ACC112 (cell line): Measurements from ENCODE around the gene ADGRB3.

Experiments
- H2AFZ ChIP-seq: fragments of 200-600 bp; sonication (generic); one replicate; pipeline ENCODE4 v1.6.0; 2017; ENCODE audit warnings: antibody characterized with exemption, low read length; ENCODE audit not compliant: unreplicated experiment
- H3K27ac ChIP-seq: fragments of 200-600 bp; sonication (generic); 2 replicates; pipeline ENCODE4 v1.5.1; 2014; ENCODE audit warnings: low read depth, mild to moderate bottlenecking, antibody characterized with exemption, low read length, moderate library complexity
- H3K27me3 ChIP-seq: fragments of 200-600 bp; sonication (generic); 2 replicates; pipeline ENCODE4 v1.6.1; 2014; ENCODE audit warnings: mild to moderate bottlenecking, antibody characterized with exemption, low read length, moderate library complexity, mixed read lengths; ENCODE audit not compliant: insufficient read depth
- H3K36me3 ChIP-seq: fragments of 200-600 bp; sonication (generic); 2 replicates; pipeline ENCODE4 v1.6.1; 2016; ENCODE audit warnings: mild to moderate bottlenecking, antibody characterized with exemption, low read length, moderate library complexity, mixed read lengths; ENCODE audit not compliant: insufficient read depth
- H3K4me1 ChIP-seq: fragments of 200-600 bp; sonication (generic); one replicate; pipeline ENCODE4 v1.6.1; 2016; ENCODE audit warnings: low read length, mixed read lengths; ENCODE audit not compliant: insufficient read depth, unreplicated experiment, control insufficient read depth
- H3K4me3 ChIP-seq: fragments of 200-600 bp; sonication (generic); 2 replicates; pipeline ENCODE4 v1.5.1; 2014; ENCODE audit warnings: mild to moderate bottlenecking, low read depth, low read length
- H3K79me2 ChIP-seq: fragments of 200-600 bp; sonication (generic); one replicate; pipeline ENCODE4 v1.6.0; 2016; ENCODE audit warnings: low read length; ENCODE audit not compliant: control insufficient read depth, unreplicated experiment, insufficient read depth

Gene ADGRB3

DNA sequence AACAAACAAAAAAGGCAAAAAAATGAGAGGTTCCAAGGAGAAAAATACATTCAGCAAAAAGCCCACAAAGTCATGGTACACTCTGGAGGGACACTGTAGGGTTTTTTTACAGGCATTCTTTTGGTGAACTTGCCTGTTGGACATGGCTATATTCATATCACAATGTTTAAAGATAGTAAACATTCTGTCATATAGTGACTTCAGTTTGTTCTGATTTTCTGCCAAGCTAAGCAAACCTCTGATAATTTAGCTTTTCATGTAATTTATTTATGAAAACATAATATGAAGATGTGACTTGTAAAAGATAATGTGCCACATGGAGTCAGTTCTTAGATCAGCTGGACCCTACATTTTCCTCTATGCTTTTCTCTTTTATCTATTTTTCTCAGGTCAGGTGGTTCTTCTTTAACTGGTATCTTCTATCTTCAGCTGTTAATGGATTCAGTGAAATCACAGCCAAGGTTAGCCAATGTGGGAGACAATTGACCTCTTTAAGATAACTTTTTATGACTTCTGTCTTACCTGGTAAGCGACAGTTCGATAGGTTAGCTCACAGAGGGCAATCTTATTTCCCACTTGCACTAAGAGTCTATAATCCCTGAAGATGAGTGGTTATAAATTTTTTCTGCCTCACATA, 87.9 kb downstream of the ADGRB3 start:
- no peak overlapping the region for H2AFZ ChIP-seq
- H3K27me3 ChIP-seq: no peaks in the 10 kb centered on the region
- no peak overlapping the region for H3K27ac ChIP-seq
- H3K79me2 ChIP-seq: no peaks in the 10 kb centered on the region
- H3K4me1 ChIP-seq: peaks cover 8% of the 10 kb centered on the region
- H3K4me3 ChIP-seq: no peak overlapping the region
- no peaks in the 10 kb centered on the region for H3K36me3 ChIP-seq

DNA sequence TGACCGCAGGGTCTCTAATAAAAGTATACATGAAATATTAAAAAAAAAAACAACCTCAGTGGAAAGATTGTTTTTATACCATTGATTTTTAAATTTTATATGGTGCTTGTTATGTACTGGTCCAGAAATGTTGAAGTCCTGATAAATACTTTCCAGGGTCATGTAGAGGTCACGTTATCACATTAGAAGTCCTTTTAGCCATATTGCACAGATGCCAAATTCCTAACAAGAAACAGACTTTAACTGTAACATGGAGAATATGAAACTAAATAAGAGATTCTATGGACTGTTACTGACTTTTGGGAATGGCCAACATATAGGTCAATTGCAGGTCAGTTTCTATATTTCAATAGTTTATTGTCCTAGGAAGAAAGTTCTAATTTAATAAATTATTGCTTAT, 89.0 kb downstream of the ADGRB3 start:
- Histone ChIP-seq H3K36me3 (no peaks in the 10 kb centered on the region), H2AFZ (no peak overlapping the region), H3K4me3 (no peak overlapping the region), H3K4me1 (peaks cover 2% of the 10 kb centered on the region), H3K79me2 (no peaks in the 10 kb centered on the region), H3K27ac (no peak overlapping the region), H3K27me3 (no peaks in the 10 kb centered on the region)

DNA sequence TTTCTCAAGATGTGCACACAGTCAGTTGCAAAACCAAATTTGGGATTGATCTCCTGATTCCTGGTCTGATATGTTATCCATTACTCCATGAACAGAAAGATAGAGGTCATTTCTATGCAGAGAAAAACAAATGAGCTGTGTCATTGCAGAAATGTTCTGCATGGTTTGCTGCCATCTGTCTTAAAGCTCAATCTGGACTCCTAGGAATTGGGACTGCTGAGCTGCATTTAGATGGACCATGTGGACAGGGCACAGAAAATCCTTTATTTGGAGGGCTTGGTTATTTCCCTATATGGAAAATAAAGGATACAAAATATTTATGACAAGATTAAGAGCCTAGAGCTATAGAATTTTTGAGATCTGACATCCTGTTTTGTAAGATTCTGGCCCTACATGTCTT, 91.3 kb downstream of the ADGRB3 start:
- Histone ChIP-seq H3K36me3 (no peaks in the 10 kb centered on the region), H3K27ac (no peak overlapping the region), H3K27me3 (no peaks in the 10 kb centered on the region), H3K4me1 (no peaks in the 10 kb centered on the region), H3K4me3 (no peak overlapping the region), H3K79me2 (no peaks in the 10 kb centered on the region), H2AFZ (no peak overlapping the region)

DNA sequence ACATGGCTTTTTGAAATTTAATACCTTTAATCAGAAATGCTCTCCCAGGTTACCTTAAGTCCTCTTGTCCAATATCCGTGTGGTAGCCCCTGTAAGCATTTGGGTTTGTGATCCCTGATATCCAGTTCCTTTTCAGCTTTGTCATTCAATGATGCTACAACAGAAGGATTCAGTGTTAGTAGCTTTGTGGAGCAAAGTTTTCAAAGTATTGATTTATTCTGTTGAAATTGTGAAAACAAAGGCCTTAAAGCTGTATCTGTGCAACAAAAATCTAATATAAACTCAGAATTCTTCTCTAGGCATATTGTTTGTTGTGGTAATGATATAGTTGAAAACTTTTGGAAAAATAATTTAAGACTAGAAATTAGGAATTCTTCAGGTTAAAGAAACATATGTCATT, 91.9 kb downstream of the ADGRB3 start:
- no peak overlapping the region for H2AFZ ChIP-seq
- no peak overlapping the region for H3K27ac ChIP-seq
- no peaks in the 10 kb centered on the region for H3K36me3 ChIP-seq
- no peaks in the 10 kb centered on the region for H3K4me1 ChIP-seq
- no peaks in the 10 kb centered on the region for H3K27me3 ChIP-seq
- H3K4me3 ChIP-seq: no peak overlapping the region
- no peaks in the 10 kb centered on the region for H3K79me2 ChIP-seq

DNA sequence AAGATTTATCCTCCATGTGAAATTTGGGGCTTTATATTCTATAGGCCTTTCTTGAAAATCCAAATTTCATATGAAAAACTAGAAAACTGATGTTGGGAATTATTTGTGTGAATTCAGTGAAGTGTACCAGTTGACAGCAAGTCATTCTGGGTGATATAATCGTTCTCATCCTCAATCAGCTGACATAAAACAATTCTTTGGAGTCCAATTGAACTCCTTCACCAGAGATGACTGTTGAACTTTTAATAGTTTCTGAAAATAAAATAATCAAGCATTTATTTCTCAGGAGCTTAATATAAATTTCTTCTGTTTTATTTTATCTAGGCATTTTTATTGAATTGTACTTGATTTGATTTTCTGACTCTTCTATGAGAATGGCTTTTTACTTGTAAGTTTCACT, 92.6 kb downstream of the ADGRB3 start:
- no peaks in the 10 kb centered on the region for H3K4me1 ChIP-seq
- H3K27me3 ChIP-seq: no peaks in the 10 kb centered on the region
- H3K27ac ChIP-seq: no peak overlapping the region
- no peak overlapping the region for H3K4me3 ChIP-seq
- H2AFZ ChIP-seq: no peak overlapping the region
- H3K79me2 ChIP-seq: no peaks in the 10 kb centered on the region
- no peaks in the 10 kb centered on the region for H3K36me3 ChIP-seq

DNA sequence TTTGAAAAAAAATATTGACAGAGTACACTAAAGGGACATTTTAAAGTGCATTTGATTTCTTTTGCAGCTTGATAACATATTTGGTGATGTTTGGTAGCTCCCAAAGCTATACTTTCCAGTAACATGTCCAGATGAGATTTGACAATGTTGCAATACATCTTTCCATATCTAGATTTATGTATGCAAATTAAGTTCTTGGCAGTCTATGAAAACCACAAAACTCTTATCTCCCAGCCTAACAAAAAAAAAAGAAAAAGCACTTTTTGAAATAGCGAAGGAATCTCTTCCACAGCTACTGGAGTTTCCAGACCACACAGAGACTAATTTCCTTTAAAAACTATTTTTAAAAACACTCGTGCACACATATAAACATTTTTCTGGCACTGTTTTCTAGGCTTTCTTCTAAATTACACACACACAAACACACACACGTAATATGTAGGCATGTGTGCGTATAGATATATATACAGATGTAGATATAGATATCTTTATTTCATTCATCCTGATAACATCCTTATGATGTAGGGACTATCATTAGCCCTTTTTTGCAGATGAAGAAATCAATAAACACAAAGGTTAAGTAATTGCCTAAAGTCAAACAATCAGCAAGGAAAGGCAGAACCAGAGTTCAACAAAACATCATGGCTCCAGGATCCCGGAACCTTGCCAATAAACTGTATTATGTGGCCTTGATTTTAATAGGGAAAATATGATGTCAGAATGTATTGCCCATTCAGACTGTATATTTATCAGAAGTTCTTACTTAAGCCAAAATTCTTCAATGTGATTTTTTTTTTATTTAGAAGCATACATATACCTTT, 93.3 kb downstream of the ADGRB3 start:
- Histone ChIP-seq H3K27ac (no peak overlapping the region), H3K4me1 (no peaks in the 10 kb centered on the region)

DNA sequence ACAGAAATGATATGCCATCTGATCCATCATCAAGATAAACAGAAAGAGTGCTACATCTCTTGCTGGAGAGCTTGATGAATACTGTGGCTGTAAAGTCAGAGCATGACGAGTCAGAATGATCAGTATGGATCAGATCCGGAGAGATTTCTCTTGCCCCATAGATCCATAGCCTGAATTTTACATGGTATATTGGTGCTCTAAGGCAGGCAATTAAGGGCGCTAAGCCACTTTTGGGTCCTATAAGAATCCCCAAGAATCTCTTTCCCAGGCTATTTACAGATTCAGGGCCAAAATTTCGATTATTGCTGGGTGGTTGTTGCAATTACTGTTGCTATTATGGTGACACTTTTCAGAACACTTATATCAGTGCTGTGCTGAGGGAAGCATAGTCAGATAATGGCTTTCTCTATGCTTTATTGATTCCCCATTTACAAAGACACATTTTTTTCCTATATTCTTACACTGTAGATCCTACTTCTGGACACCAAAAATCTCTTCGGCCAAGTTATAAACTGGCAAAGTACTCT, 94.4 kb downstream of the ADGRB3 start:
- Histone ChIP-seq H3K27ac (no peak overlapping the region), H3K79me2 (no peaks in the 10 kb centered on the region), H3K27me3 (no peaks in the 10 kb centered on the region), H3K4me3 (no peak overlapping the region), H3K4me1 (no peaks in the 10 kb centered on the region), H2AFZ (no peak overlapping the region), H3K36me3 (no peaks in the 10 kb centered on the region)

More for the DNA sequence above, 93.3 kb downstream of the ADGRB3 start:
- Histone ChIP-seq H3K4me3 (no peak overlapping the region), H3K27me3 (no peaks in the 10 kb centered on the region), H3K36me3 (no peaks in the 10 kb centered on the region), H2AFZ (no peak overlapping the region), H3K79me2 (no peaks in the 10 kb centered on the region)

DNA sequence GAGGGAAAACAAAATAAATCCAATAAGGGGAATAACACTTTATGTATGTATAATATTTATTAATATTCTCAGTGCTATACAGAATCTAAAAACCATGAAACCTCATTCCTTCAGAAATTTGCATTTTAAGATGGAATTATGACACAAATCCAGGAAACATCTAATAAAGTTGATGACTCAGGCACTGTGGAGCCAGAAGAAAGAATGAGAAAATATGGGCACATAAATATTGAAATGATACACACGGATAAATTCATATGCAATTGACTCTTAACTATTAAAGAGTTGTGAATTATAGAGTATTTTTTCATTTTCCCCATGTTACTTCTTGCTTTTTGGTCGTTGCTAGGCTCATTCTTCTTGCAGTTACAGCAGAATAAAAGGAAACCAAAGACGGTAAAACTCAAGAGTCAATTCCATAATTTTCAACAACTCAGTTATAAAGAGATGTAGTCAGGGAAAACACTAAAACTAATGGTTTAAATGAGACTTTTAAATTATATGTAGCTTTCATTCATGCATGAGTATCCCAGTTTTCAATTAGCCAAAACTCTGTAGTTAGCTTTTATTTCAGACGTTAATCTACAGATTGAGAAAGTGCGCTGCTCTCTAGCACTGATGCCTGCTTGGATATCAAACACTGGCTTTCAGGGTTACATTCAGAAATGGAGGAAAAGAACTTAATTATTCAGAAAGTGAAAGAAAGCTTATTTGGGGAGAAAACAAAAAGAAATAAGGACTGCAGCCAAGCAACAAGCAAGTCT, 95.4 kb downstream of the ADGRB3 start:
- H3K27ac ChIP-seq: no peak overlapping the region
- H3K36me3 ChIP-seq: no peaks in the 10 kb centered on the region
- H3K27me3 ChIP-seq: no peaks in the 10 kb centered on the region
- no peaks in the 10 kb centered on the region for H3K4me1 ChIP-seq
- no peaks in the 10 kb centered on the region for H3K79me2 ChIP-seq
- H3K4me3 ChIP-seq: no peak overlapping the region
- no peak overlapping the region for H2AFZ ChIP-seq

DNA sequence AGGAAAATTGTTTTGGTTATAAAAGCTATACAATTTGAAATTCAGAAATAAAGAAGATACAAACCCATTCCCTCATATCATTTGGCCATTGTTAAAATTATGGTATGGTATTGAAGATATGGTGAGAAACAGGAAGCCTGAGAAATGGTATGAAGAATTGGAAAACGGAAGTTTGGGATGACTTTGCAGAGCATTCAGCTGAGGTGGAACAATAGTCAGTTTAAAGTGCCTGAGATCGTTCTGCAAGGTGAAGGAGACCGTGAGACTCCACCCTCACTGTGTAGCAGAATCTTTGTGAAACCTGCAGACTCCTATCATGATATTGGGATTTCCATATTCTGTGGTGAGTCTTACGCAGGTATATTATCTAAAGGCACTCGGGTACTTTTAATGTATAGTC, 97.3 kb downstream of the ADGRB3 start:
- Histone ChIP-seq H3K4me1 (peaks cover 3% of the 10 kb centered on the region), H3K79me2 (no peaks in the 10 kb centered on the region), H3K27ac (no peak overlapping the region), H3K4me3 (no peak overlapping the region), H3K36me3 (no peaks in the 10 kb centered on the region), H2AFZ (no peak overlapping the region), H3K27me3 (no peaks in the 10 kb centered on the region)

DNA sequence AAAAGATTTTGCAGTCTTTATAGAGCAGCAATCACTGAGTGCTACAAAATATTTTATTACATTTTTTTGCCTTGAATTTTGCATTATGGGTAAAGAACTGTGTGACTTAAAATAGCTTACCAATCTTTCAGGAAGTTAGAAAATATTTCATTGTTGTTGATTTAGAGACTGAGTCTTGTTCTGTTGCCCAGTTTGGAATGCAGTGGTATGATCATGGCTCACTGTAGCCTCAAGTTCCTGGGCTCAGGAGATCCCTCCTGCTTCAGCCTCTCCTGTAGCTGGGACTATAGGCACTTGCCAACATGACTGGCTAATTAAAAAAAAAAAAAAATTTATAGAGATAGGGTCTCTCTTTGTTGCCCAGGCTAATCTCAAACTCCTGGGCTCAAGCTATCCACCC, 100.8 kb downstream of the ADGRB3 start:
- no peak overlapping the region for H3K4me3 ChIP-seq
- H2AFZ ChIP-seq: no peak overlapping the region
- no peak overlapping the region for H3K27ac ChIP-seq

More for the DNA sequence above, 100.8 kb downstream of the ADGRB3 start:
- H3K36me3 ChIP-seq: no peaks in the 10 kb centered on the region
- H3K79me2 ChIP-seq: no peaks in the 10 kb centered on the region
- peaks cover 3% of the 10 kb centered on the region for H3K4me1 ChIP-seq
- H3K27me3 ChIP-seq: no peaks in the 10 kb centered on the region
